ENCODE measurements around the gene ROS1.
"Not testable (repeated sequence)": the region's sequence is repeated elsewhere in the genome, so short reads cannot be mapped to it uniquely, and the experiment has no call there.

ROS1 gene

GRCh38 chr6:117373211-117373813 lies 52.4 kb downstream of the ROS1 start:
- no CpG with 5 or more reads among the region's 33 CpGs for WGBS (ENCODE audit: extremely low coverage, insufficient coverage, insufficient read length)
- Histone ChIP-seq H3K9me3 (ENCODE audit: insufficient read depth, low read depth, low read length) (no peaks in the 10 kb centered on the region), H3K36me3 (ENCODE audit: control insufficient read depth in 1 of 2, insufficient read depth in 2 of 2, low read length in 2 of 2) (no peaks in the 10 kb centered on the region), H3K27ac (ENCODE audit: low read depth, low read length) (no peak overlapping the region), H2AK5ac (ENCODE audit: low read length) (no peak overlapping the region), H4K8ac (ENCODE audit: low read depth, low read length) (no peak overlapping the region), H3K23ac (ENCODE audit: low read length) (no peak overlapping the region), H3K4me2 (ENCODE audit: low read length) (no peak overlapping the region), H2BK120ac (ENCODE audit: insufficient read depth, low read length, poor library complexity) (no peak overlapping the region), H4K91ac (ENCODE audit: low read depth, low read length) (no peak overlapping the region), H3K18ac (ENCODE audit: low read length) (no peak overlapping the region), H2BK5ac (ENCODE audit: low read depth, low read length, poor library complexity) (no peak overlapping the region), H3K4ac (ENCODE audit: low read depth, low read length) (no peak overlapping the region), H3K14ac (ENCODE audit: low read length) (no peak overlapping the region), H3K9ac (ENCODE audit: low read length) (no peak overlapping the region), H3K27me3 (ENCODE audit: insufficient read depth, low read length) (no peaks in the 10 kb centered on the region), H4K12ac (ENCODE audit: low read depth, low read length) (no peak overlapping the region), H2BK12ac (ENCODE audit: low read length) (no peak overlapping the region), H3K79me1 (ENCODE audit: low read length) (no peaks in the 10 kb centered on the region), H2AFZ (ENCODE audit: insufficient read depth, low read length, poor library complexity) (no peak overlapping the region), H3K4me1 (ENCODE audit: control insufficient read depth in 1 of 2, insufficient read depth in 2 of 2, low read length in 2 of 2) (no peaks in the 10 kb centered on the region), H3K79me2 (ENCODE audit: control insufficient read depth, insufficient read depth, low read length, poor library complexity) (no peaks in the 10 kb centered on the region), H3K4me3 (ENCODE audit: low read depth, low read length) (no peak overlapping the region)
- no peak for DNase-seq

GRCh38 chr6:117372289-117372688 lies 53.5 kb downstream of the ROS1 start:
- H4K8ac ChIP-seq (ENCODE audit: low read depth, low read length); H3K4me3 ChIP-seq (ENCODE audit: low read depth, low read length); H3K18ac ChIP-seq (ENCODE audit: low read length); H3K4ac ChIP-seq (ENCODE audit: low read depth, low read length); H4K12ac ChIP-seq (ENCODE audit: low read depth, low read length); H2AFZ ChIP-seq (ENCODE audit: insufficient read depth, low read length, poor library complexity); H3K9ac ChIP-seq (ENCODE audit: low read length); DNase-seq; H3K4me2 ChIP-seq (ENCODE audit: low read length); H2BK12ac ChIP-seq (ENCODE audit: low read length); H3K79me1 ChIP-seq (ENCODE audit: low read length); H3K14ac ChIP-seq (ENCODE audit: low read length); H3K79me2 ChIP-seq (ENCODE audit: control insufficient read depth, insufficient read depth, low read length, poor library complexity); H3K27me3 ChIP-seq (ENCODE audit: insufficient read depth, low read length); H2BK5ac ChIP-seq (ENCODE audit: low read depth, low read length, poor library complexity); H2BK120ac ChIP-seq (ENCODE audit: insufficient read depth, low read length, poor library complexity); H3K27ac ChIP-seq (ENCODE audit: low read depth, low read length); H3K4me1 ChIP-seq (ENCODE audit: control insufficient read depth in 1 of 2, insufficient read depth in 2 of 2, low read length in 2 of 2); H2AK5ac ChIP-seq (ENCODE audit: low read length); H4K91ac ChIP-seq (ENCODE audit: low read depth, low read length); H3K9me3 ChIP-seq (ENCODE audit: insufficient read depth, low read depth, low read length); H3K23ac ChIP-seq (ENCODE audit: low read length); H3K36me3 ChIP-seq (ENCODE audit: control insufficient read depth in 1 of 2, insufficient read depth in 2 of 2, low read length in 2 of 2): not testable (repeated sequence)
- WGBS (ENCODE audit: extremely low coverage, insufficient coverage, insufficient read length): no CpG with 5 or more reads among the region's 8 CpGs

- no peak overlapping the region for H3K27ac ChIP-seq (ENCODE audit: low read depth, low read length)
- no peaks in the 10 kb centered on the region for H3K9me3 ChIP-seq (ENCODE audit: insufficient read depth, low read depth, low read length)
- no peak overlapping the region for H2BK5ac ChIP-seq (ENCODE audit: low read depth, low read length, poor library complexity)
- H3K36me3 ChIP-seq (ENCODE audit: control insufficient read depth in 1 of 2, insufficient read depth in 2 of 2, low read length in 2 of 2): no peaks in the 10 kb centered on the region
- no peak overlapping the region for H3K18ac ChIP-seq (ENCODE audit: low read length)
- H3K27me3 ChIP-seq (ENCODE audit: insufficient read depth, low read length): no peaks in the 10 kb centered on the region
- H3K14ac ChIP-seq (ENCODE audit: low read length): no peak overlapping the region
- no peak overlapping the region for H2BK12ac ChIP-seq (ENCODE audit: low read length)
- no peak overlapping the region for H3K9ac ChIP-seq (ENCODE audit: low read length)
- no peak overlapping the region for H2BK120ac ChIP-seq (ENCODE audit: insufficient read depth, low read length, poor library complexity)
- H4K91ac ChIP-seq (ENCODE audit: low read depth, low read length): no peak overlapping the region
- no peak overlapping the region for H3K4me3 ChIP-seq (ENCODE audit: low read depth, low read length)
- H4K12ac ChIP-seq (ENCODE audit: low read depth, low read length): no peak overlapping the region
- no peaks in the 10 kb centered on the region for H3K79me1 ChIP-seq (ENCODE audit: low read length)
- DNase-seq: no peak
- no CpG with 5 or more reads among the region's 4 CpGs for WGBS (ENCODE audit: extremely low coverage, insufficient coverage, insufficient read length)
- H3K23ac ChIP-seq (ENCODE audit: low read length): no peak overlapping the region
- H3K4ac ChIP-seq (ENCODE audit: low read depth, low read length): no peak overlapping the region
- H3K4me2 ChIP-seq (ENCODE audit: low read length): no peak overlapping the region
- no peaks in the 10 kb centered on the region for H3K4me1 ChIP-seq (ENCODE audit: control insufficient read depth in 1 of 2, insufficient read depth in 2 of 2, low read length in 2 of 2)
- H2AK5ac ChIP-seq (ENCODE audit: low read length): no peak overlapping the region
- H3K79me2 ChIP-seq (ENCODE audit: control insufficient read depth, insufficient read depth, low read length, poor library complexity): no peaks in the 10 kb centered on the region
- H4K8ac ChIP-seq (ENCODE audit: low read depth, low read length): no peak overlapping the region
- H2AFZ ChIP-seq (ENCODE audit: insufficient read depth, low read length, poor library complexity): no peak overlapping the region
Measured at GRCh38 chr6:117371492-117371891, 54.2 kb downstream of the ROS1 start.

GRCh38 chr6:117359581-117359980 lies 66.2 kb downstream of the ROS1 start:
- H3K27me3 ChIP-seq (ENCODE audit: insufficient read depth, low read length): no peaks in the 10 kb centered on the region
- H3K4me3 ChIP-seq (ENCODE audit: low read depth, low read length): no peak overlapping the region
- H2BK12ac ChIP-seq (ENCODE audit: low read length): no peak overlapping the region
- H4K8ac ChIP-seq (ENCODE audit: low read depth, low read length): no peak overlapping the region
- H3K27ac ChIP-seq (ENCODE audit: low read depth, low read length): no peak overlapping the region
- H2BK5ac ChIP-seq (ENCODE audit: low read depth, low read length, poor library complexity): no peak overlapping the region
- no peaks in the 10 kb centered on the region for H3K9me3 ChIP-seq (ENCODE audit: insufficient read depth, low read depth, low read length)
- no peaks in the 10 kb centered on the region for H3K79me1 ChIP-seq (ENCODE audit: low read length)
- H2AFZ ChIP-seq (ENCODE audit: insufficient read depth, low read length, poor library complexity): no peak overlapping the region
- H3K18ac ChIP-seq (ENCODE audit: low read length): no peak overlapping the region
- H3K4ac ChIP-seq (ENCODE audit: low read depth, low read length): no peak overlapping the region
- H3K79me2 ChIP-seq (ENCODE audit: control insufficient read depth, insufficient read depth, low read length, poor library complexity): no peaks in the 10 kb centered on the region
- no peak overlapping the region for H3K4me2 ChIP-seq (ENCODE audit: low read length)
- H3K4me1 ChIP-seq (ENCODE audit: control insufficient read depth in 1 of 2, insufficient read depth in 2 of 2, low read length in 2 of 2): no peaks in the 10 kb centered on the region
- H3K36me3 ChIP-seq (ENCODE audit: control insufficient read depth in 1 of 2, insufficient read depth in 2 of 2, low read length in 2 of 2): no peaks in the 10 kb centered on the region
- H3K23ac ChIP-seq (ENCODE audit: low read length): no peak overlapping the region
- H4K12ac ChIP-seq (ENCODE audit: low read depth, low read length): no peak overlapping the region
- DNase-seq: no peak
- H4K91ac ChIP-seq (ENCODE audit: low read depth, low read length): no peak overlapping the region
- no peak overlapping the region for H2BK120ac ChIP-seq (ENCODE audit: insufficient read depth, low read length, poor library complexity)
- no peak overlapping the region for H2AK5ac ChIP-seq (ENCODE audit: low read length)
- H3K9ac ChIP-seq (ENCODE audit: low read length): no peak overlapping the region
- H3K14ac ChIP-seq (ENCODE audit: low read length): no peak overlapping the region
- WGBS (ENCODE audit: extremely low coverage, insufficient coverage, insufficient read length): no CpG with 5 or more reads among the region's 5 CpGs

Data from trophoblast cell (in vitro differentiated cells and primary cell).